Measurements from ENCODE around the gene ATOH8. TPM values are rescaled to one million over a fixed set of nuclear protein-coding genes. Genes with fewer than 3 reads are reported as not detected.

The ATOH8 gene
- total RNA-seq, 1 experiment from 2014 or later, result 0.81 TPM

GRCh38 chr2:85744055-85744454 lies 9.7 kb upstream of the ATOH8 start:
- peaks cover 10% of the 10 kb centered on the region for H3K27me3 Mint-ChIP-seq (ENCODE audit: low read depth)
- ChIA-PET CTCF (interaction anchor here (1.1 to 5.8 kb wide), 6 partner anchors 15 to 107 kb away, joined by 3 to 31 read pairs (median 8); no protein-coding TSS in a partner anchor), POLR2A (no interaction called here)
- ATAC-seq, result no peak
- H3K27ac Mint-ChIP-seq, result no peak overlapping the region
- H3K4me1 Mint-ChIP-seq, result peaks cover 9% of the 10 kb centered on the region
- DNase-seq (ENCODE audit: low spot score), result no peak
- no peaks in the 10 kb centered on the region for H3K36me3 Mint-ChIP-seq
- no peaks in the 10 kb centered on the region; the same call in 1 of the 2 replicates for H3K9me3 Mint-ChIP-seq
- no peak for TF ChIP-seq JUN (CRISPR knock-in tag; IDR thresholded peaks at IDR 0.05)
- no peak for TF ChIP-seq ZNF263 (CRISPR knock-in tag; IDR thresholded peaks at IDR 0.05; ENCODE audit: low read depth)
- TF ChIP-seq ZNF317 (CRISPR knock-in tag; IDR thresholded peaks at IDR 0.05; ENCODE audit: borderline replicate concordance, low read depth), result no peak
- TF ChIP-seq ERG (CRISPR knock-in tag; IDR thresholded peaks at IDR 0.05), result no peak
- no peak for TF ChIP-seq SMAD4 (CRISPR knock-in tag; IDR thresholded peaks at IDR 0.05)
- no peak for TF ChIP-seq PREB (CRISPR knock-in tag; IDR thresholded peaks at IDR 0.05; ENCODE audit: borderline replicate concordance)
- no peak for TF ChIP-seq NFYB (CRISPR knock-in tag; conservative IDR thresholded peaks at IDR 0.05; ENCODE audit: low read depth)
- no peak for TF ChIP-seq FOXJ3 (CRISPR knock-in tag; IDR thresholded peaks at IDR 0.05; ENCODE audit: borderline replicate concordance)
- TF ChIP-seq ZNF416 (CRISPR knock-in tag; IDR thresholded peaks at IDR 0.05), result no peak
- TF ChIP-seq ZBTB43 (CRISPR knock-in tag; IDR thresholded peaks at IDR 0.05), result no peak
- no peak for TF ChIP-seq IRF1 (CRISPR knock-in tag; IDR thresholded peaks at IDR 0.05)
- no peak overlapping the region for H3K4me3 Mint-ChIP-seq

GRCh38 chr2:85744741-85745601 lies 8.8 kb upstream of the ATOH8 start:
- no peak for TF ChIP-seq HMGXB4 (CRISPR knock-in tag; IDR thresholded peaks at IDR 0.05)
- H3K27me3 Mint-ChIP-seq (ENCODE audit: low read depth), result peaks cover 11% of the 10 kb centered on the region
- peaks cover 9% of the 10 kb centered on the region for H3K4me1 Mint-ChIP-seq
- no peaks in the 10 kb centered on the region for H3K36me3 Mint-ChIP-seq
- no peaks in the 10 kb centered on the region; the same call in 1 of the 2 replicates for H3K9me3 Mint-ChIP-seq
- ATAC-seq (no peak), DNase-seq (ENCODE audit: low spot score) (no peak)
- H3K4me3 Mint-ChIP-seq, result no peak overlapping the region
- CTCF ChIA-PET, result interaction anchor here (0.7 to 5.8 kb wide), 10 partner anchors 16 to 108 kb away, joined by 3 to 31 read pairs (median 6); no protein-coding TSS in a partner anchor
- H3K27ac Mint-ChIP-seq, result no peak overlapping the region
- POLR2A ChIA-PET, result no interaction called here

GRCh38 chr2:85745619-85746018 lies 8.2 kb upstream of the ATOH8 start:
- Mint-ChIP-seq H3K27me3 (ENCODE audit: low read depth) (peaks cover 17% of the 10 kb centered on the region), H3K27ac (no peak overlapping the region), H3K9me3 (no peaks in the 10 kb centered on the region), H3K36me3 (no peaks in the 10 kb centered on the region), H3K4me1 (peaks cover 9% of the 10 kb centered on the region), H3K4me3 (no peak overlapping the region)
- POLR2A ChIA-PET, result no interaction called here
- ATAC-seq (no peak), DNase-seq (ENCODE audit: low spot score) (no peak)
- CTCF ChIA-PET, result interaction anchor here (1.0 to 5.8 kb wide), 8 partner anchors 16 to 108 kb away, joined by 3 to 31 read pairs (median 8); no protein-coding TSS in a partner anchor
- no peak for TF ChIP-seq KAT7 (CRISPR knock-in tag; IDR thresholded peaks at IDR 0.05; ENCODE audit: borderline replicate concordance)
- no peak for TF ChIP-seq RORB (CRISPR knock-in tag; IDR thresholded peaks at IDR 0.05)
- no peak for TF ChIP-seq ZNF425 (CRISPR knock-in tag; conservative IDR thresholded peaks at IDR 0.05)
- no peak for TF ChIP-seq NR2C2 (CRISPR knock-in tag; IDR thresholded peaks at IDR 0.05)
